GM12878 (cell line): ENCODE results near the gene NRXN3. TPM values are rescaled to one million over a fixed set of nuclear protein-coding genes. Genes with fewer than 3 reads are reported as not detected.

ENCODE experiments used
- ATAC-seq: fragments of 200-7000 bp; cut with Tn5 transposase; 3 replicates; pipeline ENCODE4 v1.9.1; 2020; ENCODE audit warnings: mild to moderate bottlenecking, moderate library complexity
- BruUV-seq: library from RNA; stranded (reverse); fragments of 400-500 nt; replicated peaks from 2 replicates; lab custom pipeline; 2021; lab: Mats Ljungman, UMichigan
- CTCF ChIA-PET: fragments of 300-600 bp; sonication (Branson Sonifier 250); formaldehyde crosslinking; extraction: SDS; loops from one replicate; lab custom pipeline; 2021; ENCODE audit warnings: inconsistent platforms; lab: Yijun Ruan, JAX
- POLR2A ChIA-PET: fragments of 350-600 bp; formaldehyde crosslinking; extraction: SDS; loops from one replicate; lab custom pipeline; 2021; ENCODE audit warnings: inconsistent platforms; lab: Charles Lee
- RAD21 ChIA-PET: fragments of 300-600 bp; sonication (Branson Sonifier 250); formaldehyde crosslinking; loops from one replicate; lab custom pipeline; 2023; ENCODE audit warnings: antibody characterized with exemption; ENCODE audit not compliant: unreplicated experiment; lab: Charles Lee
- SMC1A ChIA-PET: fragments of 300-600 bp; sonication (Branson Sonifier 250); formaldehyde crosslinking; loops from one replicate; lab custom pipeline; 2023; ENCODE audit not compliant: unreplicated experiment, uncharacterized antibody; lab: Charles Lee
- DNase-seq: peaks from one replicate; pipeline ENCODE4 v3.0.0-alpha.2; 2011; ENCODE audit warnings: low read depth, low spot score
- FAIRE-seq: peaks from 3 replicates; lab custom pipeline; 2011; peaks lifted over from hg19 to GRCh38; lab: Jason Lieb, UNC
- H2AFZ ChIP-seq: 2 replicates; pipeline ENCODE4 v1.6.0; 2011; ENCODE audit warnings: low read depth, low read length, control low read depth; ENCODE audit not compliant: control insufficient read depth
- H3K27ac ChIP-seq: 2 replicates; pipeline ENCODE4 v1.5.1; 2011; ENCODE audit warnings: control low read depth; ENCODE audit not compliant: control insufficient read depth, insufficient read depth
- H3K27me3 ChIP-seq, 2 experiments: replicated peaks in 1 of 2; 2 replicates each; pipeline versions ENCODE4 v1.6.0 to v1.6.1; 2011; ENCODE audit warnings: low read length in 1 of 2; ENCODE audit not compliant: control insufficient read depth in 2 of 2, insufficient read depth in 2 of 2
- H3K36me3 ChIP-seq, 2 experiments: 2 replicates each; pipeline ENCODE4 v1.5.1; 2011; ENCODE audit warnings: low read length in 1 of 2; ENCODE audit not compliant: control insufficient read depth in 2 of 2, insufficient read depth in 2 of 2
- H3K4me1 ChIP-seq: 2 replicates; pipeline ENCODE4 v1.6.1; 2011; ENCODE audit warnings: mild to moderate bottlenecking, low read length, moderate library complexity, mixed read lengths; ENCODE audit not compliant: control insufficient read depth, insufficient read depth
- H3K4me2 ChIP-seq: 2 replicates; pipeline ENCODE4 v1.6.0; 2011; ENCODE audit warnings: control low read depth; ENCODE audit not compliant: control insufficient read depth, insufficient read depth
- H3K4me3 ChIP-seq: fragments of 200-600 bp; sonication (generic); 2 replicates; pipeline ENCODE4 v1.5.1; 2016
- H3K79me2 ChIP-seq: 2 replicates; pipeline ENCODE4 v1.6.0; 2011; ENCODE audit warnings: low read length; ENCODE audit not compliant: control insufficient read depth, insufficient read depth
- H3K9ac ChIP-seq: 2 replicates; pipeline ENCODE4 v1.8.0; 2011; ENCODE audit warnings: low read length, control low read depth, mixed read lengths; ENCODE audit not compliant: control insufficient read depth, insufficient read depth
- H3K9me3 ChIP-seq: replicated peaks from 3 replicates; pipeline ENCODE4 v1.5.1; 2011; ENCODE audit warnings: mild to moderate bottlenecking, low read length; ENCODE audit not compliant: control insufficient read depth, insufficient read depth
- H4K20me1 ChIP-seq: 2 replicates; pipeline ENCODE4 v1.6.0; 2011; ENCODE audit not compliant: control insufficient read depth, insufficient read depth
- ATF7 ChIP-seq: fragments of 450-650 bp; IDR thresholded peaks from 2 replicates; pipeline ENCODE4 v1.6.1; 2016; ENCODE audit warnings: low read depth, mild to moderate bottlenecking
- CHD1 ChIP-seq: IDR thresholded peaks from 2 replicates; pipeline ENCODE4 v1.6.1; 2012; ENCODE audit warnings: low read depth, low read length, improper control_type of control experiment
- CREM ChIP-seq: IDR thresholded peaks from 2 replicates; pipeline ENCODE4 v1.6.1; 2014; ENCODE audit warnings: antibody characterized with exemption, low read depth
- JUNB ChIP-seq: IDR thresholded peaks from 2 replicates; pipeline ENCODE4 v1.6.1; 2016; ENCODE audit warnings: antibody characterized with exemption, mild to moderate bottlenecking
- KDM1A ChIP-seq: fragments of 200-600 bp; sonication (generic); IDR thresholded peaks from 2 replicates; pipeline ENCODE4 v1.6.1; 2016; ENCODE audit warnings: borderline replicate concordance
- NFXL1 ChIP-seq: fragments of 450-650 bp; IDR thresholded peaks from 2 replicates; pipeline ENCODE4 v1.6.1; 2017; ENCODE audit warnings: antibody characterized with exemption, mild to moderate bottlenecking, borderline replicate concordance
- PAX5 ChIP-seq: IDR thresholded peaks from 2 replicates; pipeline ENCODE4 v1.6.1; 2011; ENCODE audit warnings: low read depth, low read length, borderline replicate concordance
- POLR2AphosphoS5 ChIP-seq: IDR thresholded peaks from 2 replicates; pipeline ENCODE4 v1.6.1; 2011; ENCODE audit warnings: mild to moderate bottlenecking, low read length, inconsistent platforms
- RBBP5 ChIP-seq: fragments of 200-600 bp; sonication (generic); conservative IDR thresholded peaks from 2 replicates; pipeline ENCODE4 v1.6.1; 2016
- SIN3A ChIP-seq: IDR thresholded peaks from 2 replicates; pipeline ENCODE4 v1.6.1; 2012; ENCODE audit warnings: low read depth, low read length, improper control_type of control experiment
- STAT3 ChIP-seq: IDR thresholded peaks from 2 replicates; pipeline ENCODE4 v1.6.1; 2011; ENCODE audit warnings: low read depth, low read length, improper control_type of control experiment
- TARDBP ChIP-seq: IDR thresholded peaks from 2 replicates; pipeline ENCODE4 v1.6.1; 2016; ENCODE audit warnings: borderline replicate concordance
- TCF12 ChIP-seq: IDR thresholded peaks from 2 replicates; pipeline ENCODE4 v1.6.1; 2011; ENCODE audit warnings: low read depth, mild to moderate bottlenecking, low read length
- ZBED1 ChIP-seq: IDR thresholded peaks from 2 replicates; pipeline ENCODE4 v1.6.1; 2016; ENCODE audit warnings: borderline replicate concordance
- ZNF622 ChIP-seq: fragments of 450-650 bp; IDR thresholded peaks from 2 replicates; pipeline ENCODE4 v1.6.1; 2017; ENCODE audit warnings: mild to moderate bottlenecking, inconsistent platforms
- ZZZ3 ChIP-seq: IDR thresholded peaks from 2 replicates; pipeline ENCODE4 v1.6.1; 2011; ENCODE audit warnings: low read depth; ENCODE audit not compliant: control insufficient read depth, insufficient read length
- WGBS: methylation state at CpG from one replicate; pipeline ENCODE4 v1.1.6; 2016; ENCODE audit warnings: low lambda C conversion rate; ENCODE audit not compliant: insufficient replicate concordance, insufficient coverage; ENCODE audit errors: missing lambda C conversion rate; 5-methylcytosine and 5-hydroxymethylcytosine counted together
- in situ Hi-C: fragments of 300-500 bp; cut with MboI; formaldehyde crosslinking; loops from 9 replicates; pipeline ENCODE4 v1.14.3; 2018; ENCODE audit warnings: mixed read lengths
- intact Hi-C: fragments of 100-400 bp; cut with micrococcal nuclease; formaldehyde crosslinking; loops from one replicate; pipeline ENCODE4 v1.14.2; 2022; ENCODE audit not compliant: unreplicated experiment
- polyA plus RNA-seq, 11 experiments: library from polyadenylated mRNA; depleted of rRNA in 4 of 11; unstranded in 6 of 11; stranded (reverse) in 5 of 11; fragments of >200 nt; fragmentation: Nextera tagmentation in 4 of 11; fragmentation: Illumina TruSeq in 1 of 11; extraction: Ambion mirVana in 4 of 11; extraction: Trizol in 1 of 11; gene quantifications; 1 replicate in 1 of 11; 2 replicates in 10 of 11; pipeline versions ENCODE4 v1.2.1 to v1.2.3, GENCODE V29; 2011 to 2016; ENCODE audit warnings: inconsistent platforms in 2 of 11, missing spikeins in 2 of 11, low read depth in 1 of 11
- total RNA-seq, 4 experiments: library from RNA; depleted of rRNA in 3 of 4; stranded (reverse); fragments of >200 nt in 3 of 4; fragmentation: Illumina TruSeq in 1 of 4; extraction: Trizol in 1 of 4; gene quantifications; 2 replicates each; pipeline versions ENCODE4 v1.2.1 to v1.2.3, GENCODE V29; 2013 to 2021
- TF ChIP-seq, protein P1 (sequence below): fragments of 450-650 bp; conservative IDR thresholded peaks from 2 replicates; pipeline ENCODE4 v1.6.1; 2017; ENCODE audit warnings: mild to moderate bottlenecking, moderate library complexity
- TF ChIP-seq, protein P2 (sequence below): IDR thresholded peaks from 2 replicates; pipeline ENCODE4 v1.6.1; 2012; ENCODE audit warnings: improper control_type of control experiment, low read depth, low read length; ENCODE audit not compliant: insufficient replicate concordance
- TF ChIP-seq, protein P3 (sequence below): fragments of 450-650 bp; IDR thresholded peaks from 2 replicates; pipeline ENCODE4 v1.6.1; 2016; ENCODE audit warnings: mild to moderate bottlenecking

NRXN3 gene
- total and polyA plus RNA-seq, 10 of the 15 experiments (the other 5 are each of a cell fraction or from before 2014, with no cell fraction given), result 0.52 to 3.3 (median 1.4) TPM

DNA sequence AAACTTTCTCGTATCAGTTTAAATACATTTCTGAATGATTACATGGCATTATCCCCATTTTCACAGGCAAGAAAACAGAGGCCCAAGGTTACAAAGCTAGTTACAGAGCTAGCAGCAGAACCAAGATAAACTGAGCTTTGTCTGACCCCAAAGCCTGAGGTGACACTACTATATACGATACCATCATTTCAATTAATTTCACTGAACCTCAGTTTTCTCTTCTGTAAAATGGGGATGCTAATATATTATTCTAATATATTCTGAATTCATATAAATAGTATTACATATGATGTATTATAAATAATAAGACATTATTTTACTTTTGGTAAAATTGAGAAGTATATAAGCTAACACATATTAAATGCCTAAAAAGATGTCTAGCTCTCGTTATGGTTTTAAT is 143.3 kb downstream of the NRXN3 start:
- H3K27me3 ChIP-seq, result peaks cover 0 to 2% of the 10 kb centered on the region in 2 experiments; a peak in 1 of 4 replicates
- in situ Hi-C loops, result no loop called here
- no peak for FAIRE-seq
- TF ChIP-seq, protein P1, sequence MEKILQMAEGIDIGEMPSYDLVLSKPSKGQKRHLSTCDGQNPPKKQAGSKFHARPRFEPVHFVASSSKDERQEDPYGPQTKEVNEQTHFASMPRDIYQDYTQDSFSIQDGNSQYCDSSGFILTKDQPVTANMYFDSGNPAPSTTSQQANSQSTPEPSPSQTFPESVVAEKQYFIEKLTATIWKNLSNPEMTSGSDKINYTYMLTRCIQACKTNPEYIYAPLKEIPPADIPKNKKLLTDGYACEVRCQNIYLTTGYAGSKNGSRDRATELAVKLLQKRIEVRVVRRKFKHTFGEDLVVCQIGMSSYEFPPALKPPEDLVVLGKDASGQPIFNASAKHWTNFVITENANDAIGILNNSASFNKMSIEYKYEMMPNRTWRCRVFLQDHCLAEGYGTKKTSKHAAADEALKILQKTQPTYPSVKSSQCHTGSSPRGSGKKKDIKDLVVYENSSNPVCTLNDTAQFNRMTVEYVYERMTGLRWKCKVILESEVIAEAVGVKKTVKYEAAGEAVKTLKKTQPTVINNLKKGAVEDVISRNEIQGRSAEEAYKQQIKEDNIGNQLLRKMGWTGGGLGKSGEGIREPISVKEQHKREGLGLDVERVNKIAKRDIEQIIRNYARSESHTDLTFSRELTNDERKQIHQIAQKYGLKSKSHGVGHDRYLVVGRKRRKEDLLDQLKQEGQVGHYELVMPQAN, result no peak
- TF ChIP-seq ATF7, result no peak
- TF ChIP-seq, protein P2, sequence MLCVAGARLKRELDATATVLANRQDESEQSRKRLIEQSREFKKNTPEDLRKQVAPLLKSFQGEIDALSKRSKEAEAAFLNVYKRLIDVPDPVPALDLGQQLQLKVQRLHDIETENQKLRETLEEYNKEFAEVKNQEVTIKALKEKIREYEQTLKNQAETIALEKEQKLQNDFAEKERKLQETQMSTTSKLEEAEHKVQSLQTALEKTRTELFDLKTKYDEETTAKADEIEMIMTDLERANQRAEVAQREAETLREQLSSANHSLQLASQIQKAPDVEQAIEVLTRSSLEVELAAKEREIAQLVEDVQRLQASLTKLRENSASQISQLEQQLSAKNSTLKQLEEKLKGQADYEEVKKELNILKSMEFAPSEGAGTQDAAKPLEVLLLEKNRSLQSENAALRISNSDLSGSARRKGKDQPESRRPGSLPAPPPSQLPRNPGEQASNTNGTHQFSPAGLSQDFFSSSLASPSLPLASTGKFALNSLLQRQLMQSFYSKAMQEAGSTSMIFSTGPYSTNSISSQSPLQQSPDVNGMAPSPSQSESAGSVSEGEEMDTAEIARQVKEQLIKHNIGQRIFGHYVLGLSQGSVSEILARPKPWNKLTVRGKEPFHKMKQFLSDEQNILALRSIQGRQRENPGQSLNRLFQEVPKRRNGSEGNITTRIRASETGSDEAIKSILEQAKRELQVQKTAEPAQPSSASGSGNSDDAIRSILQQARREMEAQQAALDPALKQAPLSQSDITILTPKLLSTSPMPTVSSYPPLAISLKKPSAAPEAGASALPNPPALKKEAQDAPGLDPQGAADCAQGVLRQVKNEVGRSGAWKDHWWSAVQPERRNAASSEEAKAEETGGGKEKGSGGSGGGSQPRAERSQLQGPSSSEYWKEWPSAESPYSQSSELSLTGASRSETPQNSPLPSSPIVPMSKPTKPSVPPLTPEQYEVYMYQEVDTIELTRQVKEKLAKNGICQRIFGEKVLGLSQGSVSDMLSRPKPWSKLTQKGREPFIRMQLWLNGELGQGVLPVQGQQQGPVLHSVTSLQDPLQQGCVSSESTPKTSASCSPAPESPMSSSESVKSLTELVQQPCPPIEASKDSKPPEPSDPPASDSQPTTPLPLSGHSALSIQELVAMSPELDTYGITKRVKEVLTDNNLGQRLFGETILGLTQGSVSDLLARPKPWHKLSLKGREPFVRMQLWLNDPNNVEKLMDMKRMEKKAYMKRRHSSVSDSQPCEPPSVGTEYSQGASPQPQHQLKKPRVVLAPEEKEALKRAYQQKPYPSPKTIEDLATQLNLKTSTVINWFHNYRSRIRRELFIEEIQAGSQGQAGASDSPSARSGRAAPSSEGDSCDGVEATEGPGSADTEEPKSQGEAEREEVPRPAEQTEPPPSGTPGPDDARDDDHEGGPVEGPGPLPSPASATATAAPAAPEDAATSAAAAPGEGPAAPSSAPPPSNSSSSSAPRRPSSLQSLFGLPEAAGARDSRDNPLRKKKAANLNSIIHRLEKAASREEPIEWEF, result no peak
- no peak for TF ChIP-seq PAX5
- TF ChIP-seq, protein P3, sequence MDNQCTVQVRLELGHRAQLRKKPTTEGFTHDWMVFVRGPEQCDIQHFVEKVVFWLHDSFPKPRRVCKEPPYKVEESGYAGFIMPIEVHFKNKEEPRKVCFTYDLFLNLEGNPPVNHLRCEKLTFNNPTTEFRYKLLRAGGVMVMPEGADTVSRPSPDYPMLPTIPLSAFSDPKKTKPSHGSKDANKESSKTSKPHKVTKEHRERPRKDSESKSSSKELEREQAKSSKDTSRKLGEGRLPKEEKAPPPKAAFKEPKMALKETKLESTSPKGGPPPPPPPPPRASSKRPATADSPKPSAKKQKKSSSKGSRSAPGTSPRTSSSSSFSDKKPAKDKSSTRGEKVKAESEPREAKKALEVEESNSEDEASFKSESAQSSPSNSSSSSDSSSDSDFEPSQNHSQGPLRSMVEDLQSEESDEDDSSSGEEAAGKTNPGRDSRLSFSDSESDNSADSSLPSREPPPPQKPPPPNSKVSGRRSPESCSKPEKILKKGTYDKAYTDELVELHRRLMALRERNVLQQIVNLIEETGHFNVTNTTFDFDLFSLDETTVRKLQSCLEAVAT, result no peak
- TF ChIP-seq KDM1A, result no peak
- no peak for TF ChIP-seq JUNB
- no peak for TF ChIP-seq TCF12
- no peak for TF ChIP-seq SIN3A
- TF ChIP-seq RBBP5, result no peak
- TF ChIP-seq CREM, result no peak
- TF ChIP-seq NFXL1, result no peak
- TF ChIP-seq STAT3, result no peak
- no peak for TF ChIP-seq POLR2AphosphoS5
- no peak for TF ChIP-seq ZZZ3
- TF ChIP-seq ZBED1, result no peak
- TF ChIP-seq ZNF622, result no peak
- no peak for TF ChIP-seq CHD1
- no peak for TF ChIP-seq TARDBP

More for the DNA sequence above, 143.3 kb downstream of the NRXN3 start:
- ATAC-seq (no peak), DNase-seq (no peak)
- Histone ChIP-seq H4K20me1 (no peaks in the 10 kb centered on the region), H2AFZ (no peak overlapping the region), H3K9me3 (no peaks in the 10 kb centered on the region), H3K4me2 (no peak overlapping the region), H3K9ac (no peak overlapping the region), H3K36me3 (no peaks in the 10 kb centered on the region), H3K4me3 (no peak overlapping the region), H3K79me2 (no peaks in the 10 kb centered on the region), H3K4me1 (no peaks in the 10 kb centered on the region), H3K27ac (no peak overlapping the region)
- intact Hi-C loops, result no loop called here
- no TSS peak for BruUV-seq
- POLR2A ChIA-PET, result no interaction called here
- RAD21 ChIA-PET, result no interaction called here
- WGBS, result 49% methylated on average over 3 of the region's 3 CpGs
- CTCF ChIA-PET, result no interaction called here
- SMC1A ChIA-PET, result no interaction called here
